Fibroblast of pulmonary artery (primary cell): ENCODE measurements around the gene FHOD3.
"Not testable (repeated sequence)": the region's sequence is repeated elsewhere in the genome, so short reads cannot be mapped to it uniquely, and the experiment has no call there.

Experiments
- DNase-seq: peaks from one replicate; pipeline ENCODE4 v3.0.0-alpha.2; 2010; ENCODE audit warnings: low read depth
- H3K4me3 ChIP-seq: replicated peaks from 2 replicates; pipeline ENCODE4 v1.5.1; 2011; ENCODE audit warnings: low read depth, mild to moderate bottlenecking, control low read depth, low read length, moderate library complexity
- TF ChIP-seq, protein P1 (sequence below): IDR thresholded peaks from 2 replicates; pipeline ENCODE4 v1.5.1; 2011; ENCODE audit warnings: mild to moderate bottlenecking, control low read depth, low read length, inconsistent platforms; ENCODE audit errors: missing control alignments

Gene FHOD3

DNA sequence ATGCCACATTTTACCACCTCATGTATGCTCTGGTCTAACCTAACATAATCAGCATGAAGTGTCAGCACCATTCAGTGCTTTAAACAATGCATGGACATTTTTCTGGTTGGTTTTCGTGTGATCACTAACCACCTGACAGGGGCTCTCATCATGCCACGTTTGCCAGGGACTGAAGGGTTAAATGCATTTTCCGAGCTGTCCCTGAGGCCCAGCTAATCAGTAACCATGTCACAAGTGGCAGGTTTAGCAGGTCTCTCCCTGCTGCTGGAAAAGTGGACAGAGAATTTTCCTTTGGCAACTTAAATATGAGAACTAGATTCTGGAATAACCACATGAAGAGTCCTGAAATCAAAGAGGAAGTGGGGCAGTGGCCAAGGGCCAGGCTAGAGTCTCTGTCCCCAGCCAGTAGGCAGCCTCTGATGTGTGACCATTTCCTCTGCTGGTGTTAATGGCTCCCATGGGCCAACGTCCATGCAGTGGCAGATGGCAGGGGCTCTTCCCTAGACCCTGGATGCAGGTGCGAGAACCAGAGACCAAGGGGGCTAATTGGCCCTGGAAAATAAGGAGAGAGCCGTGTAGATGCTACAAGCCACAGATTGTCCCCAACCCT, 461.8 kb downstream of the FHOD3 start:
- no peak overlapping the region for H3K4me3 ChIP-seq
- no peak for DNase-seq
- TF ChIP-seq, protein P1, sequence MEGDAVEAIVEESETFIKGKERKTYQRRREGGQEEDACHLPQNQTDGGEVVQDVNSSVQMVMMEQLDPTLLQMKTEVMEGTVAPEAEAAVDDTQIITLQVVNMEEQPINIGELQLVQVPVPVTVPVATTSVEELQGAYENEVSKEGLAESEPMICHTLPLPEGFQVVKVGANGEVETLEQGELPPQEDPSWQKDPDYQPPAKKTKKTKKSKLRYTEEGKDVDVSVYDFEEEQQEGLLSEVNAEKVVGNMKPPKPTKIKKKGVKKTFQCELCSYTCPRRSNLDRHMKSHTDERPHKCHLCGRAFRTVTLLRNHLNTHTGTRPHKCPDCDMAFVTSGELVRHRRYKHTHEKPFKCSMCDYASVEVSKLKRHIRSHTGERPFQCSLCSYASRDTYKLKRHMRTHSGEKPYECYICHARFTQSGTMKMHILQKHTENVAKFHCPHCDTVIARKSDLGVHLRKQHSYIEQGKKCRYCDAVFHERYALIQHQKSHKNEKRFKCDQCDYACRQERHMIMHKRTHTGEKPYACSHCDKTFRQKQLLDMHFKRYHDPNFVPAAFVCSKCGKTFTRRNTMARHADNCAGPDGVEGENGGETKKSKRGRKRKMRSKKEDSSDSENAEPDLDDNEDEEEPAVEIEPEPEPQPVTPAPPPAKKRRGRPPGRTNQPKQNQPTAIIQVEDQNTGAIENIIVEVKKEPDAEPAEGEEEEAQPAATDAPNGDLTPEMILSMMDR = no peak

DNA sequence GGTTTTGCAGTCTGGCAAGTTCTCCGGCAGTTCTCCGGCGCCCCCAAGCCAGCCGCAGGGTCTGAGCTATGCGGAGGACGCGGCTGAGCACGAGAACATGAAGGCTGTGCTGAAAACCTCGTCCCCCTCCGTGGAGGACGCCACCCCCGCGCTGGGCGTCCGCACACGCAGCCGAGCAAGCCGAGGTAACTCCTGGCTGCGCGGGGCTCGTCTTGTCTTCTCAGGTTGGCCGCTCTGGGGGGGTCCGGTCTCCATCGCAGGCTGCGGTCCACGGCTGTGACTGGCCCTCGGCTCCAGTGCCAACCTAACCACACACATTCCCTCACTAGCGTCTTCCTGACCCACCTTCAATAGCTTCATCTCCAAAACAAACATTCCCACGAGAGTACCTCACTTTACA, 463.1 kb downstream of the FHOD3 start:
- TF ChIP-seq, protein P1 = no peak
- no peak for DNase-seq
- no peak overlapping the region for H3K4me3 ChIP-seq

DNA sequence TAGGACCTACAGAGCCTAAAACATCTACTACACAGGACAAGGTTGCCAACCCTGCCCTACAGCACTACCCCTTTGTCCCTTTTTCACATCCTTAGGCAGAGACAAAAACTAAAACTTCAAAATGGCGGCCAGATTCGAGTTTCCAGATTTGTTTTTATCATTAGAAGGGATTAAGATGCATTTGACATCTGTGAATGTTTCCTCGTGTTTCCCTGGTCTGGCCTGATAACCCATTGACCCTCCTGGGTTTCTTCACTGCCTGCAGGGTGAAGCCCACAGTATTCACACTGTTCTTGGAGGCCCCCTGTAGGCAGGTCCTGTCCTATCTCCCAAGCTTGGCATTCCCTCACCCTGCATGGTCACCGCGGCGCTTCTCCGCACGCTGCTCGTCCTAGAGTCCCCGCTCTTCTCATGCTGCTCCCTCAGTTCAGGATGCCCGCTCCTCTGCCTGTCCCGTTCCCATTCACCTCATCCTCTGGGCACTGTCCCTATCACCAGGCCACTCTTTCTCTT, 463.7 kb downstream of the FHOD3 start:
- TF ChIP-seq, protein P1 = no peak
- no peak overlapping the region for H3K4me3 ChIP-seq
- no peak for DNase-seq

DNA sequence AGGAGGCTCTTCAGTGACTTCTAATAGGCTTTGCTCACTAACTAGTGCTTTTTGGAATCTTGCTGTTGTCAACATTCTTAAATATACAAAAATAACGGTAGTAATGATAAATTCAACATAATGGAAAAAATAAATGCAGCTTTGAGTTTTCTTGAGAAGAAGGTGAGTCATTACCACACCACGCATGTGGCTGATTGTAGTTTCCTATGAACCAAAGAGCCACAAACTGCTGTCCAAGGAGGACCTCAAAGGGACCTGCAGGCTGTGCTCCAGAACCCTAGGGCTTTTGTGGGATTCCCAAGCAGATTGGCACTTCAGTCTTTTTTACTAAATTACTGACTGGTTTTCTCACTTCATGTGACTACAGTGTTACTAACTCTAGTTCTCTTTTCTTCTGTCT, 464.6 kb downstream of the FHOD3 start:
- TF ChIP-seq, protein P1 = no peak
- no peak overlapping the region for H3K4me3 ChIP-seq
- DNase-seq = no peak

DNA sequence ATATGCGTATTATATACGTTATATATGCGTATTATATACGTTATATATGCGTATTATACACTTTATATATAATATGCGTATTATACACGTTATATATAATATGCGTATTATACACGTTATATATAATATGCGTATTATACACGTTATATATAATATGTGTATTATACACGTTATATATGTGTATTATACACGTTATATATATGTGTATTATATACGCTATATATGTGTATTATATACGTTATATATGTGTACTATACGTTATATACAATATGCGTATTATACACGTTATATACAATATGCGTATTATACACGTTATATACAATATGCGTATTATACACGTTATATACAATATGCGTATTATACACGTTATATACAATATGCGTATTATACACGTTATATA, 465.5 kb downstream of the FHOD3 start:
- not testable (repeated sequence) for H3K4me3 ChIP-seq, DNase-seq

DNA sequence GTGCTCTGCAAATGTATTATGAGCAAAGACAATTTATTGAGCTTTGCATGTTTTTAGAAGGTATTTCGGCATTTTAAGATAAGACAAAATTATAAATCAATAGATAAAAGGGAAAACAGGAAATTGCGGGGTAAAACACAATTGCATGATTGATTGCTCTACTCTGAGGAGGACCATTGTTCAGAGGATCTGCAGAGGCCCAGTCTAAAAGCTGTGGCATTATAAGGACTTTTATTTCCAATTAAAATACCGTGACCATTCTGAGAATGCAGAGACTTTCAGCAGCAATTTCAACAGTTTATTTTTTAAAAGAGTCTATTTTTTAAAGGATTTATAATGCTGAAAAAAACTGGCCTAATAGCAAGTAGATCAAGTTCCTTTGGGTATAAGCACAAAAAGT, 469.3 kb downstream of the FHOD3 start:
- DNase-seq = no peak
- TF ChIP-seq, protein P1 = no peak
- no peak overlapping the region for H3K4me3 ChIP-seq

DNA sequence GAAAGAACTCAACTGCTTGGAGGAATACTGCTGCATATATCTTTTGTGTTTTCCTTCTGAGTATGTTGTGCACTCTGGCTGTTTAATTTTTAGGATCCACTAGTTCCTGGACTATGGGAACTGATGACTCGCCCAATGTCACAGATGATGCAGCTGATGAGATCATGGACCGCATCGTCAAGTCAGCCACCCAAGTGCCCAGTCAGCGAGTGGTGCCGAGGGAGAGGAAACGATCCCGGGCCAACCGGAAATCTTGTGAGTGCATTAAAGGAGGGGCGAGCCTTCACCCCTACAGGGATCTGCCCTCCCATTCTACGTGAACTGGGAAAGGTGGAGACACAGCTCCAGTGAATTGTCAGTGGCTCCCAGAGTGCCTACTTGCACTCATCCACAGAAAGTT, 471.7 kb downstream of the FHOD3 start:
- no peak for DNase-seq
- TF ChIP-seq, protein P1 = no peak

More for the DNA sequence above, 471.7 kb downstream of the FHOD3 start:
- H3K4me3 ChIP-seq = no peak overlapping the region
